NCI-H2029 treated with DMSO at 0.1 percent for 48 hours (cell line): Measurements from ENCODE around the gene SFXN5.

Experiments
- DNase-seq: peaks from one replicate; lab custom pipeline; 2025; lab: John Stamatoyannopoulos, UW

The SFXN5 gene

DNA sequence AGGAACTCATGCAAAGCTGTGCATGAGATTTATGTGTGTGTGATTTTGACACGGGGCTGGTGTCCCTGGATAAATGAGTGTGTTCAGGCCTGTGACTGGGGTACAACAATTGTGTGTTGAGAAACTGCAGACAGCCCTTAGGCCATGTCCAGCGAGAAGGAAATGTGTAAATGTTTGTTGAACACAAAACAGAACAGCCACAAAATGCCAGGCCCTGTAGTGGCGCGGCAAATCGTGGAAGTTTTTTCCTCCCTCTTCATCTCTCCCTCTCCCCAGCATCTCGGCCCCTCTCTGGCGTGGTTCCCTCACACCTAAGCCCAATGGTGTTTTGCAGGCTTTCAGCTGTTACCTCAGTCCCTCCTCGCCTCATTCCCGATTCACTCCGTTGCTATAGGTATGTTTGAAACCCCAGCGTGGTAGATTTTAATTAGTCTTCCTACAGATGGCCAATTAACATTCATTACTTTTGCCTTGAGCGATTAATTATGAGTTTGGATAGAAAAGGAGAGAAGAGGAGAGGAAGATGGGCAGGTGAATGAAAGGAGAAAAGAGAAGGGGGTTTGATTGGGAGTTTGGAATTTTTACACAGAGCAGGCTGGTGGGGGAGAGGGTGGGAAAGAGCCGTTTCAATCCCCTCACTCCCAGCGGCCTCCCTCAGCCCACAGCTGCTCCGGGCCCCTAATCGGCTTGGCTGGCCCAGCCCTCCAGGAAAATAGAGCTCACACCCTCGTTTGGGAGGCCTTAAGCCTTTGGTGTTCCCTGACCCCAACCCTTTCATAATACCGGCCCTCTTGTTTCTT lies 173.5 kb downstream of the SFXN5 start:
- DNase-seq: no peak

DNA sequence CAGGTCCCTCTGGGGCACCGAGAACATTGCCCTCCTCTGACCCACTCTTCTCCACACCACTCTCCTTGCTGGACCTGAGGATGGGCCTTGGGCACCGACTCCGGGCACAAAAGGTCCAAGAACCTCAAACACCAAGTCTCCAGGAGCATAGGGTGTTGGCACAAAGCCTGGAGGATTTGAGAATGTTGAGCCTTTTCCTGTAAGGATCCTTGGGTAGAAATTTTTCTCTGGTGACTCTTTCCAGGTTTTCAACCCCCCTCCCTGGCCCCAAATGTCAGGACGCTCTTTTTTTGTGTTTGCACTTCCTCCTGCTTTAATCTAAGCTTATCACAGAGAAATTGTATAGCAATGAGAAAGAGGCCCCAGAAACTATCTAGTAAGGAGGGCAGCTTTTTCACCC lies 175.1 kb downstream of the SFXN5 start:
- no peak for DNase-seq

DNA sequence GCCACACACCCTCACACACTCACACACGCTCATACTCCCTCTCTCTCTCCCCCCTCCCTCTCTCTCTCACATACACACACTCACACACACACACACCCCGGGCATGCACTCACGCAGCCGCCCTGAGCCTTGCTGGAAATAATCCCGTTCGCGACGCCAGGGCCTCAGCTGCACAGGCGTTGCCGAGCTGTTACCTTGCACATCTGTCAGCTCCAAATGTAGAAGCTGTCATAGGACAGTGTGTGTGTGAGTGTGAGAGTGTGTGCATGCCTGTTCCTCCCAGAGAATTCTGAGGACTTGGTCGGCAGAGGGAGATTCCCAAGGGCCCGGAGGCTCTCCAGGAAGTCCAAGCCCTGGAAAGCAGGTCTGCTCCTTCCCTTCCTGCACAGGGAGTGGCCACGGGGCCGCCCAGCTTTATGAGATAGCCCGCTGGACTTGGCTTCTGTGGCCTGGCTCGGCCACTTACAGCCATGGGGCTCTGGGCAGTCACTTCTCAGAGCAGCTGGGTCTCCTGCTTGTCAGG lies 175.7 kb downstream of the SFXN5 start:
- DNase-seq: no peak

DNA sequence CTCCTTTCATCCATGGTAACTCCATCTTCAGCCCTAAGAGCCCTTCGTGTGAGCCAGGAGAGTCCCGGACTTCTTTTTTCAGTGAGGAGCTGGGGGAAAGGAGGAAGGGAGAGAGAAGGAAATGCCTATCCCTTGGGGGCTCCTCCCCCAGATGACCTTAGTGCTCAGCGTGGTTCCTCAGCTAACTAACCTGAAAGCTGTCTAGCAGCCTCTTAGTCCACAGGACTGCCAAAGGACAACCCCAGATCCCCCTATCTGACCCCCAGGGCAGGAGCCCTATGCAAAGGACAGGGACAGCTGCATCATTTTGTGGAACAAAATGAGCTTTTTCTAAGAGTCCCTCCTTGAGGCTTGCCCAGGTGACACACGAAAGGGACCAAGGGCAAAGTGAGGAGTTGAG lies 176.4 kb downstream of the SFXN5 start:
- DNase-seq: no peak

DNA sequence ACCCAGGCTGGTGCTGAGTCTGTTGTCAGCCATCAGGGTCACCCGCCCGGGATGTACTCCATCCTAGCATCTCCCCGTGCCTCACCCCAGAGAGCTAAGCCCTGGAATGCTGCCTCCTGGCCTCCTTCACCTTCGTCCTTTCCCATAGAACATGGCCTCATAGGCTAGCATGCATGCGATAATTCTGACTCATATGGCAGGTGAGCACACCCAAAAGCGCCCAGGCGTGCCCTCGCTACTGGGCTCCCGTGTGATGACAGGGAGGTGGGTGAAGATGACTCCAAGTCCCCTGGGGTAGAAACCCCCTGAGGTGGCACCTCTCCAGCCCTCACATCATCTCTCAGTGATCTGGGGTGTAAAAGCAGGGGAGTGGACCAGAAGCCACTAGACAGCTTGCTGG lies 177.0 kb downstream of the SFXN5 start:
- no peak for DNase-seq

DNA sequence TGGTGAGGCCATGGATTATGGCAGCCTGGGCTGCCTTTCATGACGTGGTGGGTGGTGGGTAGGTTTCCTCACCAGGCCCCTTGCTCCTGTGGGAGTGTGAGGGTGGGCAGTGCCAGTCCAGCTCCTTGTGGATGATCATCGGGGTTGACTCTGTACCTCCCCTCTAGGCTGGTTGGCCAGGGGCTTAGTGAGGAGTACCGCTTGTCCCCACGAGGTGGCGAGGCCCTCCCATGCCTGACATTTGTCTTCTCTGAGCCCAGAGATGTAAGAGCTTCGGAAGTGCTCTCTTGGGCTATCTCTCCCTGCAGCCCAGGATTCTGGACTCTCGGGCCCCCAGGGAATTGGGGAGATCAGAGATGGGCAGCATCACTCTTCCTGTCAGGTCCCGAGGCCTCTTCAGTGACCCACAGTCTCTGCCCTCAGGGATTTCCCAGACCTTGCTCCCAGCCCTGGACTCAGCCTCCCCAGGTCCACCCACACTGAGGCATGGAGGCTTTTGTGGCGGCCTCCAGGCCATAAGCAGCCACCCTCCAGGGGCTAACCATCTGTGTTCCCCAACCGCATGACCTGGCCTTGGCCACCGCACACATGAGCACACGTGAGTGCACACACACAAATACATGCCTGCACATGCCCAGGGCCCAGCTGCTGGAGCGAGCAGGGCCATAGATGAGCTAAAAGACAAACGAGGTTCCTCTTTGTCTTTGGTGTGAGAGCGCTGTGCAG lies 177.8 kb downstream of the SFXN5 start:
- DNase-seq: no peak

DNA sequence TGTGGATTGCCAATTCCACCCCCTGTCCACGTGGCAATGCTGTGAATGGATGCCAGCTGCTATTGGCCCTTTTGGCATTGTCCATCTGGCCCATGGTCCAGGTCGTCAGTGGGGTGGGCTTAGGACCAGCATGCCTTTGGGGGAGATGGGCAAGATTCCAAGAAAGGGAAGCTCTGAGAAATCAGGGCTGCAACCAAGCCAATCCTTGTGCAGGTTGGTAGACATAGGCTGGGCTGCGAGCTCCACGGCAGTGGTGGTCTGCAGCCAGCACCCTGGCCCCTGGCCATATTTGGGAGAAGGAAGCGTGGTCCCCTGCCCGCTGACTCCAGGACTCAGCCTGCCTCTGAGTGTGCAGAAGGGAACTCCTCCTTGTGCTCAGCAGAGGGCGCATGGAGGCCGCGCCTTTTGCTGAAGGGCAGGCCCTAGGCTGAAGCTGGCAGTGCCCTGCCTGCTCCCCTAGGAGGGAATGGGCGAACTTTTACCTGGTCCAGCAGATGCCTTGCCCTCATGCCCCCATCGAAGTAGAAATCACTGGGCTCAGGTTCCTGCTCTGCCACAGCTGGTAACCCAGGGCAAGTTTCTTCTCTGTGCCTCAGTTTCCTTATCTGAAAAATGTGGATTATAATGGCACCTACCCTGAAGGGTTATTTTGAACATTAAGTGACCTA lies 178.9 kb downstream of the SFXN5 start:
- no peak for DNase-seq
